Measurements from ENCODE around the gene SCD. TPM values are rescaled to one million over a fixed set of nuclear protein-coding genes. Genes with fewer than 3 reads are reported as not detected.

Gene SCD
- total and polyA plus RNA-seq, 10 of the 15 experiments (the other 5 are each of a cell fraction or from before 2014, with no cell fraction given): 68.7 to 279 (median 99.5) TPM

- 95% methylated on average over 4 of the region's 4 CpGs for WGBS (ENCODE audit: insufficient coverage, insufficient replicate concordance, low lambda C conversion rate, missing lambda C conversion rate)
- in situ Hi-C loops (cut with MboI): no loop called here
- ChIA-PET POLR2A (no interaction called here), RAD21 (ENCODE audit: unreplicated experiment) (no interaction called here), CTCF (no interaction called here), SMC1A (ENCODE audit: uncharacterized antibody, unreplicated experiment) (no interaction called here)
- no peak for ATAC-seq
- peaks cover 8% of the 10 kb centered on the region for H3K79me2 ChIP-seq (ENCODE audit: control insufficient read depth, insufficient read depth, low read length)
- TF ChIP-seq BCLAF1 (IDR thresholded peaks at IDR 0.05) (no peak), CUX1 (IDR thresholded peaks at IDR 0.05; ENCODE audit: insufficient replicate concordance, low read depth, low read length) (no peak), RB1 (IDR thresholded peaks at IDR 0.05; ENCODE audit: borderline replicate concordance) (no peak), ZBED1 (IDR thresholded peaks at IDR 0.05; ENCODE audit: borderline replicate concordance) (no peak), HDGF (IDR thresholded peaks at IDR 0.05) (no peak), MYC (IDR thresholded peaks at IDR 0.05; ENCODE audit: insufficient read depth, insufficient read length, insufficient replicate concordance, low read length, severe bottlenecking) (no peak), ZNF24 (IDR thresholded peaks at IDR 0.05) (no peak), ZNF207 (IDR thresholded peaks at IDR 0.05; ENCODE audit: borderline replicate concordance) (no peak), MEF2A (IDR thresholded peaks at IDR 0.05; ENCODE audit: insufficient read depth, low read depth, low read length) (no peak), TAF1 (IDR thresholded peaks at IDR 0.05; ENCODE audit: borderline replicate concordance, low read depth, low read length) (no peak), TARDBP (IDR thresholded peaks at IDR 0.05; ENCODE audit: borderline replicate concordance) (no peak), POLR2AphosphoS2 (IDR thresholded peaks at IDR 0.05; ENCODE audit: low read depth, low read length) (no peak), STAT3 (IDR thresholded peaks at IDR 0.05; ENCODE audit: low read depth, low read length) (no peak), LARP7 (IDR thresholded peaks at IDR 0.05) (no peak), MAX (IDR thresholded peaks at IDR 0.05; ENCODE audit: low read depth, low read length) (no peak), SMC3 (IDR thresholded peaks at IDR 0.05; ENCODE audit: borderline replicate concordance, low read length) (no peak)
- H3K36me3 ChIP-seq (ENCODE audit: control insufficient read depth in 2 of 2, insufficient read depth in 2 of 2, low read length in 1 of 2): peaks cover 7 to 40% of the 10 kb centered on the region in 2 experiments
- no peak overlapping the region for H3K9ac ChIP-seq (ENCODE audit: control insufficient read depth, insufficient read depth, low read length)
- intact Hi-C loops (cut with micrococcal nuclease; ENCODE audit: unreplicated experiment): no loop called here
- H2AFZ ChIP-seq (ENCODE audit: control insufficient read depth, low read depth, low read length): no peak overlapping the region
- H3K27me3 ChIP-seq (replicated peaks in 1 of 2; ENCODE audit: control insufficient read depth in 2 of 2, insufficient read depth in 2 of 2, low read length in 1 of 2): no peaks in the 10 kb centered on the region
- H3K9me3 ChIP-seq (replicated peaks; ENCODE audit: control insufficient read depth, insufficient read depth, low read length): no peaks in the 10 kb centered on the region
- no peak overlapping the region for H3K27ac ChIP-seq (ENCODE audit: control insufficient read depth, insufficient read depth)
- no peak overlapping the region for H3K4me3 ChIP-seq
- no peaks in the 10 kb centered on the region for H3K4me1 ChIP-seq (ENCODE audit: control insufficient read depth, insufficient read depth, low read length)
- no peak overlapping the region for H3K4me2 ChIP-seq (ENCODE audit: control insufficient read depth, insufficient read depth)
- DNase-seq (ENCODE audit: low read depth, low spot score): no peak
- no peak for FAIRE-seq
- no TSS peak for BruUV-seq (replicated peaks)
- no peaks in the 10 kb centered on the region for H4K20me1 ChIP-seq (ENCODE audit: control insufficient read depth, insufficient read depth)
These were observed 10.2 kb downstream of the SCD start for GRCh38 chr10:100357059-100357858.

All from GM12878 (cell line).